ENCODE results near the gene PLA2G5. TPM values are rescaled to one million over a fixed set of nuclear protein-coding genes. Genes with fewer than 3 reads are reported as not detected.

The PLA2G5 gene
- polyA plus RNA-seq, 4 donors = not detected

GRCh38 chr1:20063861-20064292, 6.1 kb upstream of the PLA2G5 start:
- DNase-seq (ENCODE audit: low read depth in 4 of 4, low spot score in 2 of 4) = no peak

DNA sequence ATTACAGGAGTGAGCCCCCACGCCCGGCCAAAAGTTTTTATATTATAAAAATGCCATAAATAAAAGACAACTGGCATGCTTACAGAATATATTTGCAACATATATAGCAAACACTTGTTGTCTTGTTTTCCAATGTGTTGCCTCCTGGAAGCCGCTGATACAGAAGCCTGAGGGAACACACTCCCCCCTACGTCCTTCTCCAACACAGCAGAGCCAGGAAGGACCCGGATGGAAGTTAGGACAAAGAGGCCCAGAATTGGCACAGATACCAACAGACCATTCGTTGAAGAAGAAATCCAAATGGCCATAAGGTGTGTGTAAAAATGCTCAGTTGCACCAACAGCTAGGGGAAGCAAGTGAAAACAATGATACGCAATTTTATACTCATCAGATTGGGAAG, 1.3 kb upstream of the PLA2G5 start:
- no peak for DNase-seq (ENCODE audit: low read depth in 4 of 4, low spot score in 2 of 4)

DNA sequence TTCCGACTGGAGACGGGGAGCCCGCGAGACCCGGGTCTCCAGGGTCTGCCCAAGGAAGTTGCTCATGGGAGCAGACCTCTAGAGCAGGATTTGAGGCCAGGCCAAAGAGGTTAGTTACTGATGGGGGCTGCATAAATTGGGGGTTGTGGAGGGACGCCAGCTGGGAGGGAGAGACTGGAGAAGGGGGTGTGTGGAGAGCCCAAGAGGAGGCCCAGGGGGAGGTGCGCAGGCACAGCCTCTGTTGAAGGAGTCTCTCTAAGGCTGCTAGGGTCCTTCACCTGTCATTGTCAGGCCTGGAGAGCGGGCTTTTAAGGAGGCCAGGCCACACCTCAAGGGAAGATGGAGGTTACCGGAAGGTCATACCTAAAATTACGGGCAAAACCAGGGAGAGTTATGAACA, 363 bp downstream of the PLA2G5 start:
- DNase-seq (ENCODE audit: low read depth in 4 of 4, low spot score in 2 of 4) = no peak

GRCh38 chr1:20071416-20071815, 1.4 kb downstream of the PLA2G5 start:
- no peak for DNase-seq (ENCODE audit: low read depth in 4 of 4, low spot score in 2 of 4)

- DNase-seq (ENCODE audit: low read depth in 4 of 4, low spot score in 2 of 4) = no peak
These were observed 2.8 kb downstream of the PLA2G5 start for GRCh38 chr1:20072771-20073170.

DNA sequence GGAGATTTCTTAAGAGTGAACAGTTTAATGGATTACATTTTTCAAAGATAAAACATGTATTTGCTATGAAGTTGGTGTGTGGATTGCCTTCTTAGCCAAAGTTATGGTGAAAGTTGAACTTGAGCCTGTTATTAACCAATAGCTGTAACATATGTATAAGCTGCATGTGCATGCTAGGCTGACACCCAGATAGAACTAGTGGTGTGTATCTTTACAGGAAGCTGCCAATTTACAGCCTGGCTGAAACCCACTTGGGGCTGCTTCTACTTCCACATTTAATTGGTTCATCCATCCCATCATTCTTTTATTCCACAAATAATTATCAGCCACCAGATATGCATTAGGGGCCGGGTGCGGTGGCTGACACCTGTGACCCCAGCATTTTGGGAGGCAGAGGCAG, 3.3 kb downstream of the PLA2G5 start:
- no peak for DNase-seq (ENCODE audit: low read depth in 4 of 4, low spot score in 2 of 4)

- DNase-seq (ENCODE audit: low read depth in 4 of 4, low spot score in 2 of 4) = no peak
These were observed 4.2 kb downstream of the PLA2G5 start for GRCh38 chr1:20074055-20074724.

GRCh38 chr1:20074725-20075171, 4.8 kb downstream of the PLA2G5 start:
- no peak for DNase-seq (ENCODE audit: low read depth in 4 of 4, low spot score in 2 of 4)

- DNase-seq (ENCODE audit: low read depth in 4 of 4, low spot score in 2 of 4) = no peak
These were observed 5.4 kb downstream of the PLA2G5 start for GRCh38 chr1:20075345-20075744.

- no peak for DNase-seq (ENCODE audit: low read depth in 4 of 4, low spot score in 2 of 4)
These were observed 6.2 kb downstream of the PLA2G5 start for GRCh38 chr1:20076223-20076622.

DNA sequence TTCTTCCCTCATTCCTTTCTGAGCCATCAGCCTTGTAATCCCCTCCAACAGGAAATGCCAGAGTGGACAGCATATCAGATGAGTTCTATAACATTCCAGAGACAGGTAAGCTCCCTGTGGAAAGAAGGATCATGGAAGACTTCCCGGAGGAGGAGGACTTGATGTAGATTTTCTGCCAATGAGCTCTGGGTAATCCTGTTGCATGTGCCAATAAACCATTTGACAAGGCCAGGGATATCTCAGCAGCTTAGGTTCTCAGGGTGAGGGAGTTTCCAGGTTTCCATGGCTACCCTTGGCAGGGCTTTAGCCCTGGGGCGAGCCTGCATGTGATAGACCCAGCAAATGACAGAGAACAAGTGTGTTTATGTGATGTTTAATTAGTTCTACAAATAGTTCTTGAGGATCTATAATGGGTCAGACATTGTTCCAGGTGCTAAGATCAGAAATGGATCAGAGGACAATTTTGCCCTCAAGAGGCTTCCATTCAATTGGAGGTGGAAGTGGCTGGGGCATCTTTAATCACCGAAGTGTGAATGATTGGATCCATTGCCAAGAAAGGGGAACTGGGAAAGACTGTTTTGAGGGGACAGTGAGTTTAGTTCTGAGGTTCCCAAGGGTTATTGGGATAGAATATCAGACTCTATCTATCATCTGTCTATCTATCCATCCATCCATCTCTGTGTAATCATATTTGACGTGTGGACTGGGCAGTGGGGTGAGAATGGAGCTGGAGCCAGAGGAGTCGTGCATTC, 6.9 kb downstream of the PLA2G5 start:
- DNase-seq (ENCODE audit: low read depth in 4 of 4, low spot score in 2 of 4) = no peak

DNA sequence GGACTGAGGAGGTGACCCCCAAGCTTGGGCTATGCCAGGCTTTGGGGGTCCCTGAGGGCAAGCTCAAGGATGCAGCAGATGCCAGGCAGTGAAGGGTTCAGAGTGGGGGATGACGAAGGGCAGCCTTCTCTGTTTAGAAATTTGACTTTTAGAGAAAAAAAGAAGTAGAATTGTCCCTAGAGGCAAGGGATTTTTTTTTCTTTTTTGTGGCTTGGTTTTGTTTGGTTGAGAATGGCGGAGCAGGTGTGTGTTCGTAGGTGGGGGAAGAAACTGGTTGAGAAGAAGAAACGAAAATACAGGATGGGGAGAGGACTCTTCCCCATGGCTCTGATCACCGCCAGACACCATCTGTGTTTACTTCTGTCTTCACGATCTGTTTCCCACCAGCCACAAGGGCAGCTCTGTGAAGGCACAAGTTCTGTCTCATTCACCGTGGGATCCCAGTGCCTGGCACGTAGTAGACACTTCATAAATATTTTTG, 8.2 kb downstream of the PLA2G5 start:
- DNase-seq (ENCODE audit: low read depth in 4 of 4, low spot score in 2 of 4) = no peak

DNA sequence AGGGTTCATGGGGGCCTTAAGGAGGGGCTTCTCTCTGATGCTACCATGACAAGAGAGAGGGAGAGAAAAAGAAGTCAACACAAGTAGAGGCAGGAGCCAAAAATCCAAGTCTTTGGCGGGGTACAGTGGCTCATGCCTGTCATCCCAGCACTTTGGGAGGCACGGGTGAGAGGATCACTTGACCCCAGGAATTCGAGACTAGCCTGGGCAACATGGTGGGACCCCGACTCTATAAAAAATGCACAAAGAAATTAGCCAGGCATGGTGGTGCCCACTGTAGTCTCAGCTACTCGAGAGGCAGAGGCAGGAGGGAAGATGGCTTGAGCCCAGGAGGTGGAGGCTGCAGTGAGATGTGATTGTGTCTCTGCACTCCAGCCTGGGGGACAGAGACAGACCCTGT, 8.7 kb downstream of the PLA2G5 start:
- DNase-seq (ENCODE audit: low read depth in 4 of 4, low spot score in 2 of 4) = no peak

GRCh38 chr1:20079661-20080305, 9.8 kb downstream of the PLA2G5 start:
- DNase-seq (ENCODE audit: low read depth in 4 of 4, low spot score in 2 of 4) = no peak

DNA sequence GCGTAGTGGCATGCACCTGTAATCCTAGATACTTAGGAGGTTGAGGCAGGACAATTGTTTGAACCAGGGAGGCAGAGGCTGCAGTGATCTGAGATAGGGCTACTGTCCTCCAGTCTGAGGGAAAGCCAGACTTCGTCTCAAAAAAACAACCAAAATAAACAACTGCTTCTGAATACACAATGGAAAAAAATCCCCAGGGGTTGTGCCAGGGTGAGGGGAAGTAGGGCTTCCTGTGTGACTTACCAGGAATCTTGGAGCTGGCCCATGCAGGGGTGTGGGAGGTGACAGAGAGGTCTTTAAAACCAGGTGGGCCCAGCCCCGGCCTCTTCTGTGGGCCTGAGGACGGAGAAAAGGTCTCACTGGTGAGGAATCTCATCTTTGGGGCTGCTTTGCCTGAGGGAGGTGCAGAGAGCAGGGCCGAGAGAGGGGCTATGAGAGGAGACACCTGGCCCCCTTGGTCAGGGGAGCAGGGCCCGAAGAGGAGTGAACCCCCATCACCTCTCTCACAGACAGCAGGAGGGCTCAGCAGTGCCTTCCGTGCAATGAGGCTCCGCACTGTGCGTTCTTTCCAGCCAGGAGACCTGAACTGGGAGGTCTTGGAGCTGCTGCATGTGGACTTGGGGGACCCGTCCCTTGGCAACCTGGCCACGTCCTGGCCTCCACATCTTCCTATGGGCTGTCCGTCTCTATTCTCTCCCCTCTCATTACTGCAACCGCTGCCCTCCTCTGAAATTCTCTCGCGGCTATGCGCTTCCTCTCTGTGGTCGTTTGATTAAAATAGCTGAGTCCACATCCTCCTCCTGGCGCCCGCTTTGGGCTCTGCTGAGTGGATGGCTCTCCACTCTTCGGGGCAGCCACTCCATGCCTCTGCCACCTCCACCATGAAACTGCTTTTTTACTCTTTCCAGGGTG, 10.7 kb downstream of the PLA2G5 start:
- no peak for DNase-seq (ENCODE audit: low read depth in 4 of 4, low spot score in 2 of 4)

- no peak for DNase-seq (ENCODE audit: low read depth in 4 of 4, low spot score in 2 of 4)
These were observed 11.4 kb downstream of the PLA2G5 start for GRCh38 chr1:20081353-20081810.

DNA sequence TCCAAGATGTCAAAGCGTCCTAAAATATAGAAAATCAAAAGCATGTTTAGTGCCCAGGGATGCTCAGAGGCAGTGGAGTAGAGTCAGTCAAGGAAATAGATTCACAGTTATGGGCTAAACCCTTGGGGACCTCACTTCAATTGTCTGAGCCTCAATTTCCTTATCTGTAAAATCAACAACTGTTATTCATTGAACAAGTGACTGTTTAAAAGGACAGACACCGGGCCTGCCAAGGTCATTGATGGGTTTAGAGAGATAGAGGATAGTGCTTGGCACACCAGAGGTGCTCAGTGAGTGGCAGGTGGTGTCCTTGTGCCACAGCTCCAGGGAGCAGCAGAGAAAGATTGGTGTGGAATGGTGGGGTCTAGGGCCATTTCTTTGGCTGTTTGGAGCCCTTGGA, 12.8 kb downstream of the PLA2G5 start:
- no peak for DNase-seq (ENCODE audit: low read depth in 4 of 4, low spot score in 2 of 4)

DNA sequence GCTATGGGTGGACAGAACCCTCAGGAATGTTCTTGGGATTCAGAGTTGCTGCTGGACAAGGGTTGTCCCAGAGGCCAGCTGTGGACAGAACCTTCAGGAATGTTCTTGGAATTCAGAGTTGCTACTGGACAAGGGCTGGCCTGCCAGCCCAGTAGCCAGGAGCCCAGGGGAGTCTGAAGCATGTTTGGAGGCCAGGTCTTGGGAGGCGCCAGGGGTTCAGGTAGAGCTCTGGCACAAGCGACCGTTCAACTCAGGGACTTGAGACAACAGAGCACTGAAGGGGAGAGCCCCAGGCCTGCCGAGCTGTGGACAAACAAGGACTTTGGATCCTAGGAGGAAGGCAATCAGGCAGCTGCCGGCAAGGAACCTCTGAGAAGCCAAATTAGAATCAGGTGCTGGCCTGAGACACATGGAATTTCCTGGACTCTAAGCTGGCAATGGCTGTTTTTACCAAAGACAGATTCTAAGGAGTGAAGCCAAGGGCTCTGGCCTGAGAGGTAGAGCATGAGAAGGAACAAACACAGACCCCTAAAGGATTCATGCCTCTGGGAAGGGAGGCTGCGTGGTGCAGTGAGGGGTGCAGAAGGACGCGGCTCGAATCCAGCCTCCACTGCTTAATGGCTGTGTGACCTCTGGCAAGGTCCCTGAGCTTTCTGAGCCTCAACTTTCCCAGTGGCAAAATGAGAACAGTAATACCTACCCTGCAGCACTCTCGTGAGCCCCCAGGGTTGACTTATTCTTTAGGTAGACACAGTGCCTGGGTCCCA, 13.4 kb downstream of the PLA2G5 start:
- DNase-seq (ENCODE audit: low read depth in 4 of 4, low spot score in 2 of 4) = no peak

DNA sequence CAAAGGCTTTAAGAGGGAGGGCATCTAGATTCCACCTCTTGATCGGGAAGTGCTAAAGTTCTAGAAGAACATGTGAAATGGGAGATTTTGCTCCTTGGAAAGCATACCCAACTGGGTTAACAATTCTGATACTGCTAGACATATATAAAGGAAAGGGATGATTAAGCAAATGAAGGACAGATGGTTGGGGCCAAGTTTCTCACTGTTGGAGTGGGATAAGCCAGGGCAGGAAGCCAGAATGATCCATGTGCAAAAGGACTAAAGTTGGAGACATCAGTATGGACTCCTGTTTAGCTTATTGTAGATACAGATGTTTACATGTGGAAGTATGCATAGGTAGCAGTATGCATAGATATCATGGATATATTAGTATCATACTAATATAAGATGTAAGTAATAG, 16.8 kb downstream of the PLA2G5 start:
- no peak for DNase-seq (ENCODE audit: low read depth in 4 of 4, low spot score in 2 of 4)

- DNase-seq (ENCODE audit: low read depth in 4 of 4, low spot score in 2 of 4) = no peak
These were observed 17.7 kb downstream of the PLA2G5 start for GRCh38 chr1:20087668-20088067.

Measured in left renal cortex interstitium (tissue), 4 donors.